HL-60 (cell line): ENCODE results near the gene MIEN1.

Experiments
- DNase-seq, 2 experiments: peaks; one replicate each; pipeline ENCODE4 v3.0.0-alpha.2; 2010 to 2020; ENCODE audit warnings: low read depth in 1 of 2, low spot score in 1 of 2
- H3K27ac ChIP-seq: fragments of 250-450 bp; sonication (Bioruptor Pico); replicated peaks from 2 replicates; pipeline ENCODE4 v1.5.1; 2020; ENCODE audit warnings: mild to moderate bottlenecking, moderate library complexity
- H3K27me3 ChIP-seq: fragments of 250-450 bp; sonication (Bioruptor Pico); 2 replicates; pipeline ENCODE4 v1.5.1; 2021; ENCODE audit warnings: mild to moderate bottlenecking, moderate library complexity; ENCODE audit not compliant: insufficient read depth, poor library complexity, severe bottlenecking
- H3K4me3 ChIP-seq: replicated peaks from 2 replicates; pipeline ENCODE4 v1.5.1; 2011; ENCODE audit warnings: mild to moderate bottlenecking, control low read depth, low read length; ENCODE audit not compliant: insufficient read depth
- CTCF ChIP-seq: IDR thresholded peaks from one replicate; pipeline ENCODE4 v1.5.1; 2011; ENCODE audit warnings: low read length, control low read depth, inconsistent platforms; ENCODE audit not compliant: insufficient read depth
- GABPA ChIP-seq: IDR thresholded peaks from 2 replicates; pipeline ENCODE4 v1.6.1; 2012; ENCODE audit warnings: low read depth
- POLR2AphosphoS5 ChIP-seq: IDR thresholded peaks from 2 replicates; pipeline ENCODE4 v1.6.1; 2012; ENCODE audit warnings: low read depth
- REST ChIP-seq: IDR thresholded peaks from 2 replicates; pipeline ENCODE4 v1.6.1; 2012; ENCODE audit warnings: low read depth; ENCODE audit not compliant: insufficient replicate concordance
- SPI1 ChIP-seq: IDR thresholded peaks from 2 replicates; pipeline ENCODE4 v1.6.1; 2012; ENCODE audit warnings: low read depth, mild to moderate bottlenecking, borderline replicate concordance

MIEN1 gene

GRCh38 chr17:39763051-39763820 is 32.9 kb upstream of the MIEN1 start:
- H3K27me3 ChIP-seq = no peaks in the 10 kb centered on the region
- TF ChIP-seq POLR2AphosphoS5 = no peak
- no peak for TF ChIP-seq CTCF
- no peak for TF ChIP-seq GABPA
- TF ChIP-seq REST = no peak
- no peak for TF ChIP-seq SPI1
- H3K4me3 ChIP-seq = no peak overlapping the region
- DNase-seq = no peak
- H3K27ac ChIP-seq = no peak overlapping the region

- no peak for DNase-seq
- TF ChIP-seq CTCF (no peak), POLR2AphosphoS5 (no peak), GABPA (no peak), REST (no peak), SPI1 (no peak)
- Histone ChIP-seq H3K27me3 (no peaks in the 10 kb centered on the region), H3K27ac (no peak overlapping the region), H3K4me3 (no peak overlapping the region)
Observed at GRCh38 chr17:39761861-39762496, 31.6 kb upstream of the MIEN1 start.

- Histone ChIP-seq H3K27ac (no peak overlapping the region), H3K27me3 (no peaks in the 10 kb centered on the region), H3K4me3 (no peak overlapping the region)
- no peak for TF ChIP-seq GABPA
- TF ChIP-seq SPI1 = no peak
- no peak for TF ChIP-seq REST
- TF ChIP-seq POLR2AphosphoS5 = no peak
- no peak for TF ChIP-seq CTCF
- no peak for DNase-seq
Observed at GRCh38 chr17:39759204-39759603, 28.9 kb upstream of the MIEN1 start.
